Measurements from ENCODE around the gene KIF4A.

The KIF4A gene

GRCh38 chrX:70268034-70268433 is 21.9 kb upstream of the KIF4A start, which contains the start of gene ARR3:
ARR3 (plus strand) TSS chrX:70268334; CDS start chrX:70269386, 1,052 bp downstream.
- TF ChIP-seq, protein P1, sequence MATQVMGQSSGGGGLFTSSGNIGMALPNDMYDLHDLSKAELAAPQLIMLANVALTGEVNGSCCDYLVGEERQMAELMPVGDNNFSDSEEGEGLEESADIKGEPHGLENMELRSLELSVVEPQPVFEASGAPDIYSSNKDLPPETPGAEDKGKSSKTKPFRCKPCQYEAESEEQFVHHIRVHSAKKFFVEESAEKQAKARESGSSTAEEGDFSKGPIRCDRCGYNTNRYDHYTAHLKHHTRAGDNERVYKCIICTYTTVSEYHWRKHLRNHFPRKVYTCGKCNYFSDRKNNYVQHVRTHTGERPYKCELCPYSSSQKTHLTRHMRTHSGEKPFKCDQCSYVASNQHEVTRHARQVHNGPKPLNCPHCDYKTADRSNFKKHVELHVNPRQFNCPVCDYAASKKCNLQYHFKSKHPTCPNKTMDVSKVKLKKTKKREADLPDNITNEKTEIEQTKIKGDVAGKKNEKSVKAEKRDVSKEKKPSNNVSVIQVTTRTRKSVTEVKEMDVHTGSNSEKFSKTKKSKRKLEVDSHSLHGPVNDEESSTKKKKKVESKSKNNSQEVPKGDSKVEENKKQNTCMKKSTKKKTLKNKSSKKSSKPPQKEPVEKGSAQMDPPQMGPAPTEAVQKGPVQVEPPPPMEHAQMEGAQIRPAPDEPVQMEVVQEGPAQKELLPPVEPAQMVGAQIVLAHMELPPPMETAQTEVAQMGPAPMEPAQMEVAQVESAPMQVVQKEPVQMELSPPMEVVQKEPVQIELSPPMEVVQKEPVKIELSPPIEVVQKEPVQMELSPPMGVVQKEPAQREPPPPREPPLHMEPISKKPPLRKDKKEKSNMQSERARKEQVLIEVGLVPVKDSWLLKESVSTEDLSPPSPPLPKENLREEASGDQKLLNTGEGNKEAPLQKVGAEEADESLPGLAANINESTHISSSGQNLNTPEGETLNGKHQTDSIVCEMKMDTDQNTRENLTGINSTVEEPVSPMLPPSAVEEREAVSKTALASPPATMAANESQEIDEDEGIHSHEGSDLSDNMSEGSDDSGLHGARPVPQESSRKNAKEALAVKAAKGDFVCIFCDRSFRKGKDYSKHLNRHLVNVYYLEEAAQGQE (IDR thresholded peaks at IDR 0.05; ENCODE audit: low read depth): no peak
- TF ChIP-seq EGR1 (IDR thresholded peaks at IDR 0.05) (no peak), NFIC (IDR thresholded peaks at IDR 0.05) (no peak), CEBPB (IDR thresholded peaks at IDR 0.05) (no peak), TEAD4 (IDR thresholded peaks at IDR 0.05) (no peak), YY1 (IDR thresholded peaks at IDR 0.05; ENCODE audit: low read depth) (no peak), TAF1 (IDR thresholded peaks at IDR 0.05; ENCODE audit: low read depth) (no peak), CREB1 (IDR thresholded peaks at IDR 0.05; ENCODE audit: low read depth) (no peak), RAD21 (IDR thresholded peaks at IDR 0.05; ENCODE audit: low read depth) (no peak)

- no peak for TF ChIP-seq TAF1 (IDR thresholded peaks at IDR 0.05; ENCODE audit: low read depth)
- no peak for TF ChIP-seq TEAD4 (IDR thresholded peaks at IDR 0.05)
- TF ChIP-seq NFIC (IDR thresholded peaks at IDR 0.05): no peak
- no peak for TF ChIP-seq EGR1 (IDR thresholded peaks at IDR 0.05)
- TF ChIP-seq, protein P2, sequence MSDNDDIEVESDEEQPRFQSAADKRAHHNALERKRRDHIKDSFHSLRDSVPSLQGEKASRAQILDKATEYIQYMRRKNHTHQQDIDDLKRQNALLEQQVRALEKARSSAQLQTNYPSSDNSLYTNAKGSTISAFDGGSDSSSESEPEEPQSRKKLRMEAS (IDR thresholded peaks at IDR 0.05): no peak
- TF ChIP-seq CREB1 (IDR thresholded peaks at IDR 0.05; ENCODE audit: low read depth): no peak
- no peak for TF ChIP-seq YY1 (IDR thresholded peaks at IDR 0.05; ENCODE audit: low read depth)
- no peak for TF ChIP-seq EP300 (IDR thresholded peaks at IDR 0.05; ENCODE audit: borderline replicate concordance)
Measured at GRCh38 chrX:70279081-70279480, 10.8 kb upstream of the KIF4A start.

GRCh38 chrX:70280573-70280972 is 9.3 kb upstream of the KIF4A start:
- TF ChIP-seq, protein P1 (IDR thresholded peaks at IDR 0.05; ENCODE audit: low read depth): peak; percentile 61
- no peak for TF ChIP-seq CEBPB (IDR thresholded peaks at IDR 0.05)

- no peak for TF ChIP-seq TCF12 (IDR thresholded peaks at IDR 0.05; ENCODE audit: low read depth)
- TF ChIP-seq, protein P3, sequence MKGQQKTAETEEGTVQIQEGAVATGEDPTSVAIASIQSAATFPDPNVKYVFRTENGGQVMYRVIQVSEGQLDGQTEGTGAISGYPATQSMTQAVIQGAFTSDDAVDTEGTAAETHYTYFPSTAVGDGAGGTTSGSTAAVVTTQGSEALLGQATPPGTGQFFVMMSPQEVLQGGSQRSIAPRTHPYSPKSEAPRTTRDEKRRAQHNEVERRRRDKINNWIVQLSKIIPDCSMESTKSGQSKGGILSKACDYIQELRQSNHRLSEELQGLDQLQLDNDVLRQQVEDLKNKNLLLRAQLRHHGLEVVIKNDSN (IDR thresholded peaks at IDR 0.05): no peak
- no peak for TF ChIP-seq NFIC (IDR thresholded peaks at IDR 0.05)
- TF ChIP-seq, protein P2 (IDR thresholded peaks at IDR 0.05): no peak
- no peak for TF ChIP-seq ZBTB7A (IDR thresholded peaks at IDR 0.05; ENCODE audit: low read depth)
- TF ChIP-seq TEAD4 (IDR thresholded peaks at IDR 0.05): no peak
- no peak for TF ChIP-seq RAD21 (IDR thresholded peaks at IDR 0.05; ENCODE audit: low read depth)
Measured at GRCh38 chrX:70281951-70282350, 8.0 kb upstream of the KIF4A start, which contains the start of gene RAB41. RAB41 (plus strand) TSS chrX:70282172; CDS start chrX:70282218, 46 bp downstream.

- TF ChIP-seq, protein P3 (IDR thresholded peaks at IDR 0.05): no peak
- TF ChIP-seq TCF12 (IDR thresholded peaks at IDR 0.05; ENCODE audit: low read depth) (no peak), TEAD4 (IDR thresholded peaks at IDR 0.05) (no peak), CEBPB (IDR thresholded peaks at IDR 0.05) (no peak), EP300 (IDR thresholded peaks at IDR 0.05; ENCODE audit: borderline replicate concordance) (no peak), RAD21 (IDR thresholded peaks at IDR 0.05; ENCODE audit: low read depth) (no peak), CREB1 (IDR thresholded peaks at IDR 0.05; ENCODE audit: low read depth) (no peak), YY1 (IDR thresholded peaks at IDR 0.05; ENCODE audit: low read depth) (no peak), TAF1 (IDR thresholded peaks at IDR 0.05; ENCODE audit: low read depth) (no peak), NFIC (IDR thresholded peaks at IDR 0.05) (no peak), ZBTB7A (IDR thresholded peaks at IDR 0.05; ENCODE audit: low read depth) (no peak), FOXM1 (IDR thresholded peaks at IDR 0.05; ENCODE audit: borderline replicate concordance, low read depth) (no peak)
- TF ChIP-seq, protein P1 (IDR thresholded peaks at IDR 0.05; ENCODE audit: low read depth): no peak
Measured at GRCh38 chrX:70289168-70289792, 624 bp upstream of the KIF4A start.

Measured in Ishikawa (cell line).